ENCODE measurements around the gene MICA. TPM values are rescaled to one million over a fixed set of nuclear protein-coding genes. Genes with fewer than 3 reads are reported as not detected.
"Not testable (repeated sequence)": the region's sequence is repeated elsewhere in the genome, so short reads cannot be mapped to it uniquely, and the experiment has no call there.

The MICA gene
- total RNA-seq, 1 donor: 31.1 TPM

- peak overlapping the region; percentile 98 for H3K4me2 ChIP-seq (ENCODE audit: insufficient read depth, low read length)
- H3K4me1 ChIP-seq (ENCODE audit: insufficient read depth, low read length): peaks cover 36% of the 10 kb centered on the region
- H4K20me1 ChIP-seq (ENCODE audit: insufficient read depth, low read length): peaks cover 38% of the 10 kb centered on the region
- peak overlapping the region; percentile 91 for H3K4me3 ChIP-seq (ENCODE audit: insufficient read depth, low read length)
- H3K27ac ChIP-seq (ENCODE audit: low read depth, low read length): peak overlapping the region; percentile 70
- no peak for TF ChIP-seq CTCF (IDR thresholded peaks at IDR 0.05; ENCODE audit: extremely low read depth, low read depth, low read length)
- no peak overlapping the region for H2AFZ ChIP-seq (ENCODE audit: low read length)
- no peaks in the 10 kb centered on the region for H3K27me3 ChIP-seq (ENCODE audit: insufficient read depth, low read length)
- H3K36me3 ChIP-seq (ENCODE audit: insufficient read depth, low read length): no peaks in the 10 kb centered on the region
- DNase-seq (ENCODE audit: insufficient read length, low spot score, missing footprints): no peak
- H3K9me3 ChIP-seq (ENCODE audit: low read depth, low read length): no peaks in the 10 kb centered on the region
- H3K79me2 ChIP-seq (ENCODE audit: insufficient read depth, low read length): peaks cover 54% of the 10 kb centered on the region
These were observed 2.0 kb upstream of the MICA start for GRCh38 chr6:31401403-31401802.

- Histone ChIP-seq H3K27me3 (ENCODE audit: insufficient read depth, low read length) (no peaks in the 10 kb centered on the region), H3K4me1 (ENCODE audit: insufficient read depth, low read length) (peaks cover 36% of the 10 kb centered on the region), H3K4me3 (ENCODE audit: insufficient read depth, low read length) (peak overlapping the region; percentile 91), H3K4me2 (ENCODE audit: insufficient read depth, low read length) (peak overlapping the region; percentile 98), H3K9me3 (ENCODE audit: low read depth, low read length) (no peaks in the 10 kb centered on the region), H3K27ac (ENCODE audit: low read depth, low read length) (peak overlapping the region; percentile 52), H3K79me2 (ENCODE audit: insufficient read depth, low read length) (peaks cover 66% of the 10 kb centered on the region), H2AFZ (ENCODE audit: low read length) (peak overlapping the region; percentile 48), H3K36me3 (ENCODE audit: insufficient read depth, low read length) (no peaks in the 10 kb centered on the region), H4K20me1 (ENCODE audit: insufficient read depth, low read length) (peaks cover 46% of the 10 kb centered on the region)
- no peak for TF ChIP-seq CTCF (IDR thresholded peaks at IDR 0.05; ENCODE audit: extremely low read depth, low read depth, low read length)
- peak; percentile 77 for DNase-seq (ENCODE audit: insufficient read length, low spot score, missing footprints)
These were observed 792 bp upstream of the MICA start for GRCh38 chr6:31402324-31403282.

- not testable (repeated sequence) for H2AFZ ChIP-seq (ENCODE audit: low read length); H3K27me3 ChIP-seq (ENCODE audit: insufficient read depth, low read length)
These were observed 618 bp downstream of the MICA start for GRCh38 chr6:31404061-31404364.

GRCh38 chr6:31405996-31406395, 2.6 kb downstream of the MICA start:
- DNase-seq (ENCODE audit: insufficient read length, low spot score, missing footprints): no peak
- Histone ChIP-seq H3K4me2 (ENCODE audit: insufficient read depth, low read length) (no peak overlapping the region), H3K27ac (ENCODE audit: low read depth, low read length) (no peak overlapping the region), H3K4me3 (ENCODE audit: insufficient read depth, low read length) (no peak overlapping the region), H3K9me3 (ENCODE audit: low read depth, low read length) (no peaks in the 10 kb centered on the region), H3K4me1 (ENCODE audit: insufficient read depth, low read length) (peaks cover 35% of the 10 kb centered on the region), H3K36me3 (ENCODE audit: insufficient read depth, low read length) (peaks cover 5% of the 10 kb centered on the region), H3K27me3 (ENCODE audit: insufficient read depth, low read length) (no peaks in the 10 kb centered on the region), H2AFZ (ENCODE audit: low read length) (no peak overlapping the region), H4K20me1 (ENCODE audit: insufficient read depth, low read length) (peaks cover 71% of the 10 kb centered on the region), H3K79me2 (ENCODE audit: insufficient read depth, low read length) (peaks cover 92% of the 10 kb centered on the region)
- no peak for TF ChIP-seq CTCF (IDR thresholded peaks at IDR 0.05; ENCODE audit: extremely low read depth, low read depth, low read length)

More at GRCh38 chr6:31404061-31404364, 618 bp downstream of the MICA start:
- H3K4me3 ChIP-seq (ENCODE audit: insufficient read depth, low read length): peak overlapping the region; percentile 91
- H4K20me1 ChIP-seq (ENCODE audit: insufficient read depth, low read length): peaks cover 54% of the 10 kb centered on the region
- peaks cover 38% of the 10 kb centered on the region for H3K4me1 ChIP-seq (ENCODE audit: insufficient read depth, low read length)
- not testable (repeated sequence) for H3K36me3 ChIP-seq (ENCODE audit: insufficient read depth, low read length); H3K9me3 ChIP-seq (ENCODE audit: low read depth, low read length); DNase-seq (ENCODE audit: insufficient read length, low spot score, missing footprints)
- peak overlapping the region; percentile 98 for H3K4me2 ChIP-seq (ENCODE audit: insufficient read depth, low read length)
- peak overlapping the region; percentile 52 for H3K27ac ChIP-seq (ENCODE audit: low read depth, low read length)
- H3K79me2 ChIP-seq (ENCODE audit: insufficient read depth, low read length): peaks cover 78% of the 10 kb centered on the region
